ENCODE measurements around the gene CMSS1. TPM values are rescaled to one million over a fixed set of nuclear protein-coding genes. Genes with fewer than 3 reads are reported as not detected.

CMSS1 gene
- total RNA-seq (2014; rRNA removed; shearing (Covaris generic)), result 50.7 and 51.7 TPM in 2 replicates
- polyA plus RNA-seq (2015; cell fraction: cytosol; rRNA removed), result 30.7 and 31.8 TPM in 2 replicates
- 16.7 and 28.0 TPM in 2 replicates for polyA plus RNA-seq (2015; cell fraction: nucleus; rRNA removed)

GRCh38 chr3:99817437-99818240, at the start of gene CMSS1:
TSS of gene CMSS1 (plus strand) at chr3:99817862.
- in situ Hi-C loops (cut with HindIII; ENCODE audit: low pct_unique_long_range_greater_than_20kb, low sequenced_read_pairs), result no loop called here
- peak; percentile 91 for DNase-seq (ENCODE audit: low read depth, low spot score)

GRCh38 chr3:99768126-99768525, 49.5 kb upstream of the CMSS1 start:
- DNase-seq (ENCODE audit: low read depth, low spot score), result no peak
- in situ Hi-C loops (cut with HindIII; ENCODE audit: low pct_unique_long_range_greater_than_20kb, low sequenced_read_pairs), result no loop called here

GRCh38 chr3:99768808-99769501, 48.7 kb upstream of the CMSS1 start:
- in situ Hi-C loops (cut with HindIII; ENCODE audit: low pct_unique_long_range_greater_than_20kb, low sequenced_read_pairs), result no loop called here
- no peak for DNase-seq (ENCODE audit: low read depth, low spot score)

GRCh38 chr3:99772171-99772570, 45.5 kb upstream of the CMSS1 start:
- DNase-seq (ENCODE audit: low read depth, low spot score), result no peak
- in situ Hi-C loops (cut with HindIII; ENCODE audit: low pct_unique_long_range_greater_than_20kb, low sequenced_read_pairs), result no loop called here

- in situ Hi-C loops (cut with HindIII; ENCODE audit: low pct_unique_long_range_greater_than_20kb, low sequenced_read_pairs), result no loop called here
- DNase-seq (ENCODE audit: low read depth, low spot score), result no peak
Measured at GRCh38 chr3:99772671-99773070, 45.0 kb upstream of the CMSS1 start.

- no peak for DNase-seq (ENCODE audit: low read depth, low spot score)
- in situ Hi-C loops (cut with HindIII; ENCODE audit: low pct_unique_long_range_greater_than_20kb, low sequenced_read_pairs), result no loop called here
Measured at GRCh38 chr3:99774467-99774866, 43.2 kb upstream of the CMSS1 start.

- DNase-seq (ENCODE audit: low read depth, low spot score), result no peak
- in situ Hi-C loops (cut with HindIII; ENCODE audit: low pct_unique_long_range_greater_than_20kb, low sequenced_read_pairs), result no loop called here
Measured at GRCh38 chr3:99776516-99777209, 41.0 kb upstream of the CMSS1 start.

- no peak for DNase-seq (ENCODE audit: low read depth, low spot score)
- in situ Hi-C loops (cut with HindIII; ENCODE audit: low pct_unique_long_range_greater_than_20kb, low sequenced_read_pairs), result no loop called here
Measured at GRCh38 chr3:99777210-99777549, 40.5 kb upstream of the CMSS1 start.

- no peak for DNase-seq (ENCODE audit: low read depth, low spot score)
- in situ Hi-C loops (cut with HindIII; ENCODE audit: low pct_unique_long_range_greater_than_20kb, low sequenced_read_pairs), result no loop called here
Measured at GRCh38 chr3:99777708-99778107, 40.0 kb upstream of the CMSS1 start.

GRCh38 chr3:99780749-99781148, 36.9 kb upstream of the CMSS1 start:
- DNase-seq (ENCODE audit: low read depth, low spot score), result no peak

GRCh38 chr3:99781761-99782160, 35.9 kb upstream of the CMSS1 start:
- DNase-seq (ENCODE audit: low read depth, low spot score), result no peak
- in situ Hi-C loops (cut with HindIII; ENCODE audit: low pct_unique_long_range_greater_than_20kb, low sequenced_read_pairs), result no loop called here

More at GRCh38 chr3:99780749-99781148, 36.9 kb upstream of the CMSS1 start:
- in situ Hi-C loops (cut with HindIII; ENCODE audit: low pct_unique_long_range_greater_than_20kb, low sequenced_read_pairs), result no loop called here

- in situ Hi-C loops (cut with HindIII; ENCODE audit: low pct_unique_long_range_greater_than_20kb, low sequenced_read_pairs), result no loop called here
- DNase-seq (ENCODE audit: low read depth, low spot score), result peak; percentile 34
Measured at GRCh38 chr3:99783011-99783573, 34.6 kb upstream of the CMSS1 start.

- DNase-seq (ENCODE audit: low read depth, low spot score), result peak; percentile 80
- in situ Hi-C loops (cut with HindIII; ENCODE audit: low pct_unique_long_range_greater_than_20kb, low sequenced_read_pairs), result no loop called here
Measured at GRCh38 chr3:99789011-99789721, 28.5 kb upstream of the CMSS1 start.

GRCh38 chr3:99794485-99794884, 23.2 kb upstream of the CMSS1 start:
- DNase-seq (ENCODE audit: low read depth, low spot score), result no peak
- in situ Hi-C loops (cut with HindIII; ENCODE audit: low pct_unique_long_range_greater_than_20kb, low sequenced_read_pairs), result no loop called here

- DNase-seq (ENCODE audit: low read depth, low spot score), result no peak
- in situ Hi-C loops (cut with HindIII; ENCODE audit: low pct_unique_long_range_greater_than_20kb, low sequenced_read_pairs), result no loop called here
Measured at GRCh38 chr3:99795573-99795972, 22.1 kb upstream of the CMSS1 start.

- in situ Hi-C loops (cut with HindIII; ENCODE audit: low pct_unique_long_range_greater_than_20kb, low sequenced_read_pairs), result no loop called here
Measured at GRCh38 chr3:99799422-99799821, 18.2 kb upstream of the CMSS1 start.

GRCh38 chr3:99803297-99803696, 14.4 kb upstream of the CMSS1 start:
- in situ Hi-C loops (cut with HindIII; ENCODE audit: low pct_unique_long_range_greater_than_20kb, low sequenced_read_pairs), result no loop called here
- no peak for DNase-seq (ENCODE audit: low read depth, low spot score)

More at GRCh38 chr3:99799422-99799821, 18.2 kb upstream of the CMSS1 start:
- DNase-seq (ENCODE audit: low read depth, low spot score), result no peak
